GM23338 (cell line): ENCODE measurements around the gene RASGRF2. TPM values are rescaled to one million over a fixed set of nuclear protein-coding genes. Genes with fewer than 3 reads are reported as not detected.

ENCODE experiments used
- ATAC-seq: fragments of 200-7000 bp; cut with Tn5 transposase; 3 replicates; pipeline ENCODE4 v1.9.1; 2020
- DNase-seq: peaks from one replicate; pipeline ENCODE4 v3.0.0-alpha.2; 2015; ENCODE audit warnings: low spot score
- H2AFZ ChIP-seq: fragments of 200-600 bp; sonication (generic); 2 replicates; pipeline ENCODE4 v1.8.0; 2016; ENCODE audit warnings: antibody characterized with exemption, mild to moderate bottlenecking, moderate library complexity
- H3F3A ChIP-seq: fragments of 200-600 bp; sonication (generic); replicated peaks from 2 replicates; pipeline ENCODE4 v1.8.0; 2017; ENCODE audit warnings: antibody characterized with exemption, mixed run types, low read depth
- H3K27ac ChIP-seq: fragments of 200-600 bp; sonication (generic); 2 replicates; pipeline ENCODE4 v1.6.1; 2016; ENCODE audit warnings: low read depth
- H3K27me3 ChIP-seq: fragments of 200-600 bp; sonication (generic); 2 replicates; pipeline ENCODE4 v1.8.0; 2016; ENCODE audit warnings: mild to moderate bottlenecking, mixed run types, moderate library complexity; ENCODE audit not compliant: insufficient read depth
- H3K36me3 ChIP-seq: fragments of 200-600 bp; sonication (generic); 2 replicates; pipeline ENCODE4 v1.8.0; 2016; ENCODE audit warnings: mild to moderate bottlenecking; ENCODE audit not compliant: insufficient read depth
- H3K4me1 ChIP-seq: fragments of 200-600 bp; sonication (generic); 2 replicates; pipeline ENCODE4 v1.8.0; 2016; ENCODE audit warnings: mild to moderate bottlenecking, moderate library complexity; ENCODE audit not compliant: insufficient read depth
- H3K4me2 ChIP-seq: fragments of 200-600 bp; sonication (generic); 2 replicates; pipeline ENCODE4 v1.7.1; 2017; ENCODE audit warnings: mixed run types
- H3K4me3 ChIP-seq: fragments of 200-600 bp; sonication (generic); 2 replicates; pipeline ENCODE4 v1.6.1; 2016; ENCODE audit warnings: mixed run types
- H3K79me2 ChIP-seq: fragments of 200-600 bp; sonication (generic); replicated peaks from 2 replicates; pipeline ENCODE4 v1.8.0; 2017; ENCODE audit warnings: mild to moderate bottlenecking; ENCODE audit not compliant: insufficient read depth
- H3K9me2 ChIP-seq: fragments of 200-600 bp; sonication (generic); 2 replicates; pipeline ENCODE4 v1.8.0; 2017; ENCODE audit not compliant: insufficient read depth
- H4K20me1 ChIP-seq: fragments of 200-600 bp; sonication (generic); replicated peaks from 2 replicates; pipeline ENCODE4 v1.8.0; 2017; ENCODE audit warnings: mild to moderate bottlenecking; ENCODE audit not compliant: insufficient read depth
- H3K27ac Mint-ChIP-seq: 2 replicates; pipeline ENCODE4 v1.8.0; 2020; ENCODE audit warnings: inconsistent platforms, mild to moderate bottlenecking, moderate library complexity, mixed read lengths
- H3K27me3 Mint-ChIP-seq: 3 replicates; pipeline ENCODE4 v1.8.0; 2022; ENCODE audit warnings: low read depth, mild to moderate bottlenecking, moderate library complexity, mixed read lengths, inconsistent platforms; ENCODE audit not compliant: insufficient read depth, poor library complexity
- H3K36me3 Mint-ChIP-seq: 3 replicates; pipeline ENCODE4 v1.8.0; 2021; ENCODE audit warnings: low read depth, mild to moderate bottlenecking, inconsistent platforms, moderate library complexity, mixed read lengths
- H3K4me1 Mint-ChIP-seq: 3 replicates; pipeline ENCODE4 v1.8.0; 2020; ENCODE audit warnings: mild to moderate bottlenecking, inconsistent platforms, mixed read lengths
- H3K4me3 Mint-ChIP-seq: 3 replicates; pipeline ENCODE4 v1.8.0; 2021; ENCODE audit warnings: moderate library complexity, mild to moderate bottlenecking, inconsistent platforms, mixed read lengths
- H3K9me3 Mint-ChIP-seq: 3 replicates; pipeline ENCODE4 v1.8.0; 2020; ENCODE audit warnings: moderate library complexity, mild to moderate bottlenecking, inconsistent platforms, mixed read lengths
- CREB1 ChIP-seq: fragments of 250-450 bp; sonication (Bioruptor Pico); IDR thresholded peaks from 2 replicates; pipeline ENCODE4 v1.5.0; 2020; ENCODE audit warnings: low read depth, mild to moderate bottlenecking, moderate library complexity
- EZH2 ChIP-seq: fragments of 200-600 bp; sonication (generic); IDR thresholded peaks from one replicate; pipeline ENCODE4 v1.8.0; 2017; ENCODE audit warnings: antibody characterized with exemption, mild to moderate bottlenecking, low read depth; ENCODE audit not compliant: unreplicated experiment
- EZH2phosphoT487 ChIP-seq: fragments of 200-600 bp; sonication (generic); IDR thresholded peaks from one replicate; pipeline ENCODE4 v1.8.1; 2018; ENCODE audit warnings: antibody characterized with exemption; ENCODE audit not compliant: unreplicated experiment
- JUNB ChIP-seq: IDR thresholded peaks from one replicate; pipeline ENCODE4 v1.6.1; 2016; ENCODE audit warnings: antibody characterized with exemption; ENCODE audit not compliant: unreplicated experiment
- NANOG ChIP-seq: IDR thresholded peaks from 2 replicates; pipeline ENCODE4 v1.6.1; 2016; ENCODE audit warnings: antibody characterized with exemption, borderline replicate concordance
- POLR2AphosphoS5 ChIP-seq: IDR thresholded peaks from 2 replicates; pipeline ENCODE4 v1.6.1; 2016; ENCODE audit warnings: antibody characterized with exemption, low read depth
- STAT1 ChIP-seq: IDR thresholded peaks from one replicate; pipeline ENCODE4 v1.6.1; 2016; ENCODE audit warnings: antibody characterized with exemption; ENCODE audit not compliant: unreplicated experiment
- ZNF114 ChIP-seq: fragments of 250-450 bp; sonication (Bioruptor Pico); IDR thresholded peaks from 2 replicates; pipeline ENCODE4 v1.5.0; 2020; ENCODE audit warnings: mild to moderate bottlenecking, moderate library complexity
- polyA plus RNA-seq: library from polyadenylated mRNA; unstranded; fragments of >200 nt; fragmentation: Nextera tagmentation; extraction: Ambion mirVana; gene quantifications from 2 replicates; pipeline ENCODE4 v1.2.1, GENCODE V29; 2016
- total RNA-seq: library from RNA; depleted of rRNA; stranded (reverse); fragments of >200 nt; shearing (Covaris generic); gene quantifications from 2 replicates; pipeline ENCODE4 v1.2.3, GENCODE V29; 2014
- TF ChIP-seq, protein P1 (sequence below): fragments of 250-450 bp; sonication (Bioruptor Pico); IDR thresholded peaks from 2 replicates; pipeline ENCODE4 v1.5.0; 2020; ENCODE audit warnings: mild to moderate bottlenecking, moderate library complexity
- TF ChIP-seq, protein P2 (sequence below), 2 experiments: fragments of 200-600 bp in 1 of 2; sonication (generic) in 1 of 2; conservative IDR thresholded peaks; 2 replicates each; pipeline versions ENCODE4 v1.5.1 to v1.6.1; 2016 to 2017; ENCODE audit warnings: antibody characterized with exemption in 2 of 2, low read depth in 2 of 2, mild to moderate bottlenecking in 2 of 2, moderate library complexity in 1 of 2
- TF ChIP-seq, protein P3 (sequence below): IDR thresholded peaks from 2 replicates; pipeline ENCODE4 v1.6.1; 2016; ENCODE audit warnings: antibody characterized with exemption
- TF ChIP-seq, protein P4 (sequence below): IDR thresholded peaks from one replicate; pipeline ENCODE4 v1.6.1; 2018; ENCODE audit warnings: antibody characterized with exemption; ENCODE audit not compliant: unreplicated experiment

RASGRF2 gene
- total and polyA plus RNA-seq, 2 experiments from 2014 or later = 5.0 to 19.2 TPM

DNA sequence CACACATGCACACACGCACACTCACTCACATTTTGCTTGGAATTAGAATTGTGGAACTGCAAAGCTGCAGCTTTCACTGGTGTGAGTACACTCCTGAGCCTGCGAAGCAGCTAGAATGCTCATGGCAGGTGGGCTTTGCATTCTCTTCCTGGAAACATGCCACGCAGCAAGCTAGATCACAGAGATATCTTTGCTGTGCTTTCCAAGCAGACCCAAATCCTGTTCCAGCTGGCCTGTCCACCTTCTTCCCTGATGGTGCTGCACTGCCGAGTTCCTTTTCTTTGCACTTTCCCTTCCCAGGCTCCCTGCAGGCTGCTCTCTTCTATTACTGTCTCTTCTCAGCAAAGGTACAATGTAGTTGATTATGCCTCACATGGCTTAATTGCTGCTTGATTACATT lies 180.3 kb downstream of the RASGRF2 start:
- no peak overlapping the region for H3K27ac ChIP-seq

More for the DNA sequence above, 180.3 kb downstream of the RASGRF2 start:
- H3K27me3 Mint-ChIP-seq = peaks cover 3% of the 10 kb centered on the region
- DNase-seq (no peak), ATAC-seq (no peak)
- Histone ChIP-seq H2AFZ (no peak overlapping the region), H3K9me2 (no peaks in the 10 kb centered on the region), H4K20me1 (no peaks in the 10 kb centered on the region), H3F3A (no peaks in the 10 kb centered on the region), H3K4me1 (no peaks in the 10 kb centered on the region), H3K79me2 (no peaks in the 10 kb centered on the region), H3K27me3 (no peaks in the 10 kb centered on the region), H3K36me3 (no peaks in the 10 kb centered on the region), H3K4me3 (no peak overlapping the region), H3K4me2 (no peak overlapping the region)
- no peak overlapping the region for H3K4me3 Mint-ChIP-seq
- H3K36me3 Mint-ChIP-seq = no peaks in the 10 kb centered on the region
- H3K27ac Mint-ChIP-seq = no peak overlapping the region
- TF ChIP-seq JUNB = no peak
- TF ChIP-seq EZH2 = no peak
- TF ChIP-seq CREB1 (CRISPR knock-in tag) = no peak
- no peak for TF ChIP-seq POLR2AphosphoS5
- TF ChIP-seq STAT1 = no peak
- TF ChIP-seq, protein P1, sequence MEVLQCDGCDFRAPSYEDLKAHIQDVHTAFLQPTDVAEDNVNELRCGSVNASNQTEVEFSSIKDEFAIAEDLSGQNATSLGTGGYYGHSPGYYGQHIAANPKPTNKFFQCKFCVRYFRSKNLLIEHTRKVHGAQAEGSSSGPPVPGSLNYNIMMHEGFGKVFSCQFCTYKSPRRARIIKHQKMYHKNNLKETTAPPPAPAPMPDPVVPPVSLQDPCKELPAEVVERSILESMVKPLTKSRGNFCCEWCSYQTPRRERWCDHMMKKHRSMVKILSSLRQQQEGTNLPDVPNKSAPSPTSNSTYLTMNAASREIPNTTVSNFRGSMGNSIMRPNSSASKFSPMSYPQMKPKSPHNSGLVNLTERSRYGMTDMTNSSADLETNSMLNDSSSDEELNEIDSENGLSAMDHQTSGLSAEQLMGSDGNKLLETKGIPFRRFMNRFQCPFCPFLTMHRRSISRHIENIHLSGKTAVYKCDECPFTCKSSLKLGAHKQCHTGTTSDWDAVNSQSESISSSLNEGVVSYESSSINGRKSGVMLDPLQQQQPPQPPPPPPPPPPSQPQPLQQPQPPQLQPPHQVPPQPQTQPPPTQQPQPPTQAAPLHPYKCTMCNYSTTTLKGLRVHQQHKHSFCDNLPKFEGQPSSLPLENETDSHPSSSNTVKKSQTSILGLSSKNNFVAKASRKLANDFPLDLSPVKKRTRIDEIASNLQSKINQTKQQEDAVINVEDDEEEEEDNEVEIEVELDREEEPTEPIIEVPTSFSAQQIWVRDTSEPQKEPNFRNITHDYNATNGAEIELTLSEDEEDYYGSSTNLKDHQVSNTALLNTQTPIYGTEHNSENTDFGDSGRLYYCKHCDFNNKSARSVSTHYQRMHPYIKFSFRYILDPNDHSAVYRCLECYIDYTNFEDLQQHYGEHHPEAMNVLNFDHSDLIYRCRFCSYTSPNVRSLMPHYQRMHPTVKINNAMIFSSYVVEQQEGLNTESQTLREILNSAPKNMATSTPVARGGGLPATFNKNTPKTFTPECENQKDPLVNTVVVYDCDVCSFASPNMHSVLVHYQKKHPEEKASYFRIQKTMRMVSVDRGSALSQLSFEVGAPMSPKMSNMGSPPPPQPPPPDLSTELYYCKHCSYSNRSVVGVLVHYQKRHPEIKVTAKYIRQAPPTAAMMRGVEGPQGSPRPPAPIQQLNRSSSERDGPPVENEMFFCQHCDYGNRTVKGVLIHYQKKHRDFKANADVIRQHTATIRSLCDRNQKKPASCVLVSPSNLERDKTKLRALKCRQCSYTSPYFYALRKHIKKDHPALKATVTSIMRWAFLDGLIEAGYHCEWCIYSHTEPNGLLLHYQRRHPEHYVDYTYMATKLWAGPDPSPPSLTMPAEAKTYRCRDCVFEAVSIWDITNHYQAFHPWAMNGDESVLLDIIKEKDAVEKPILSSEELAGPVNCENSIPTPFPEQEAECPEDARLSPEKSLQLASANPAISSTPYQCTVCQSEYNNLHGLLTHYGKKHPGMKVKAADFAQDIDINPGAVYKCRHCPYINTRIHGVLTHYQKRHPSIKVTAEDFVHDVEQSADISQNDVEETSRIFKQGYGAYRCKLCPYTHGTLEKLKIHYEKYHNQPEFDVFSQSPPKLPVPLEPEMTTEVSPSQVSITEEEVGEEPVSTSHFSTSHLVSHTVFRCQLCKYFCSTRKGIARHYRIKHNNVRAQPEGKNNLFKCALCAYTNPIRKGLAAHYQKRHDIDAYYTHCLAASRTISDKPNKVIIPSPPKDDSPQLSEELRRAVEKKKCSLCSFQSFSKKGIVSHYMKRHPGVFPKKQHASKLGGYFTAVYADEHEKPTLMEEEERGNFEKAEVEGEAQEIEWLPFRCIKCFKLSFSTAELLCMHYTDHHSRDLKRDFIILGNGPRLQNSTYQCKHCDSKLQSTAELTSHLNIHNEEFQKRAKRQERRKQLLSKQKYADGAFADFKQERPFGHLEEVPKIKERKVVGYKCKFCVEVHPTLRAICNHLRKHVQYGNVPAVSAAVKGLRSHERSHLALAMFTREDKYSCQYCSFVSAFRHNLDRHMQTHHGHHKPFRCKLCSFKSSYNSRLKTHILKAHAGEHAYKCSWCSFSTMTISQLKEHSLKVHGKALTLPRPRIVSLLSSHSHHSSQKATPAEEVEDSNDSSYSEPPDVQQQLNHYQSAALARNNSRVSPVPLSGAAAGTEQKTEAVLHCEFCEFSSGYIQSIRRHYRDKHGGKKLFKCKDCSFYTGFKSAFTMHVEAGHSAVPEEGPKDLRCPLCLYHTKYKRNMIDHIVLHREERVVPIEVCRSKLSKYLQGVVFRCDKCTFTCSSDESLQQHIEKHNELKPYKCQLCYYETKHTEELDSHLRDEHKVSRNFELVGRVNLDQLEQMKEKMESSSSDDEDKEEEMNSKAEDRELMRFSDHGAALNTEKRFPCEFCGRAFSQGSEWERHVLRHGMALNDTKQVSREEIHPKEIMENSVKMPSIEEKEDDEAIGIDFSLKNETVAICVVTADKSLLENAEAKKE (CRISPR knock-in tag) = no peak
- TF ChIP-seq, protein P2, sequence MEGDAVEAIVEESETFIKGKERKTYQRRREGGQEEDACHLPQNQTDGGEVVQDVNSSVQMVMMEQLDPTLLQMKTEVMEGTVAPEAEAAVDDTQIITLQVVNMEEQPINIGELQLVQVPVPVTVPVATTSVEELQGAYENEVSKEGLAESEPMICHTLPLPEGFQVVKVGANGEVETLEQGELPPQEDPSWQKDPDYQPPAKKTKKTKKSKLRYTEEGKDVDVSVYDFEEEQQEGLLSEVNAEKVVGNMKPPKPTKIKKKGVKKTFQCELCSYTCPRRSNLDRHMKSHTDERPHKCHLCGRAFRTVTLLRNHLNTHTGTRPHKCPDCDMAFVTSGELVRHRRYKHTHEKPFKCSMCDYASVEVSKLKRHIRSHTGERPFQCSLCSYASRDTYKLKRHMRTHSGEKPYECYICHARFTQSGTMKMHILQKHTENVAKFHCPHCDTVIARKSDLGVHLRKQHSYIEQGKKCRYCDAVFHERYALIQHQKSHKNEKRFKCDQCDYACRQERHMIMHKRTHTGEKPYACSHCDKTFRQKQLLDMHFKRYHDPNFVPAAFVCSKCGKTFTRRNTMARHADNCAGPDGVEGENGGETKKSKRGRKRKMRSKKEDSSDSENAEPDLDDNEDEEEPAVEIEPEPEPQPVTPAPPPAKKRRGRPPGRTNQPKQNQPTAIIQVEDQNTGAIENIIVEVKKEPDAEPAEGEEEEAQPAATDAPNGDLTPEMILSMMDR (conservative IDR thresholded peaks at IDR 0.05; ENCODE audit: low read depth in 2 of 2) = no peak
- TF ChIP-seq, protein P3, sequence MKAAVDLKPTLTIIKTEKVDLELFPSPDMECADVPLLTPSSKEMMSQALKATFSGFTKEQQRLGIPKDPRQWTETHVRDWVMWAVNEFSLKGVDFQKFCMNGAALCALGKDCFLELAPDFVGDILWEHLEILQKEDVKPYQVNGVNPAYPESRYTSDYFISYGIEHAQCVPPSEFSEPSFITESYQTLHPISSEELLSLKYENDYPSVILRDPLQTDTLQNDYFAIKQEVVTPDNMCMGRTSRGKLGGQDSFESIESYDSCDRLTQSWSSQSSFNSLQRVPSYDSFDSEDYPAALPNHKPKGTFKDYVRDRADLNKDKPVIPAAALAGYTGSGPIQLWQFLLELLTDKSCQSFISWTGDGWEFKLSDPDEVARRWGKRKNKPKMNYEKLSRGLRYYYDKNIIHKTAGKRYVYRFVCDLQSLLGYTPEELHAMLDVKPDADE = no peak
- TF ChIP-seq NANOG = no peak
- TF ChIP-seq, protein P4, sequence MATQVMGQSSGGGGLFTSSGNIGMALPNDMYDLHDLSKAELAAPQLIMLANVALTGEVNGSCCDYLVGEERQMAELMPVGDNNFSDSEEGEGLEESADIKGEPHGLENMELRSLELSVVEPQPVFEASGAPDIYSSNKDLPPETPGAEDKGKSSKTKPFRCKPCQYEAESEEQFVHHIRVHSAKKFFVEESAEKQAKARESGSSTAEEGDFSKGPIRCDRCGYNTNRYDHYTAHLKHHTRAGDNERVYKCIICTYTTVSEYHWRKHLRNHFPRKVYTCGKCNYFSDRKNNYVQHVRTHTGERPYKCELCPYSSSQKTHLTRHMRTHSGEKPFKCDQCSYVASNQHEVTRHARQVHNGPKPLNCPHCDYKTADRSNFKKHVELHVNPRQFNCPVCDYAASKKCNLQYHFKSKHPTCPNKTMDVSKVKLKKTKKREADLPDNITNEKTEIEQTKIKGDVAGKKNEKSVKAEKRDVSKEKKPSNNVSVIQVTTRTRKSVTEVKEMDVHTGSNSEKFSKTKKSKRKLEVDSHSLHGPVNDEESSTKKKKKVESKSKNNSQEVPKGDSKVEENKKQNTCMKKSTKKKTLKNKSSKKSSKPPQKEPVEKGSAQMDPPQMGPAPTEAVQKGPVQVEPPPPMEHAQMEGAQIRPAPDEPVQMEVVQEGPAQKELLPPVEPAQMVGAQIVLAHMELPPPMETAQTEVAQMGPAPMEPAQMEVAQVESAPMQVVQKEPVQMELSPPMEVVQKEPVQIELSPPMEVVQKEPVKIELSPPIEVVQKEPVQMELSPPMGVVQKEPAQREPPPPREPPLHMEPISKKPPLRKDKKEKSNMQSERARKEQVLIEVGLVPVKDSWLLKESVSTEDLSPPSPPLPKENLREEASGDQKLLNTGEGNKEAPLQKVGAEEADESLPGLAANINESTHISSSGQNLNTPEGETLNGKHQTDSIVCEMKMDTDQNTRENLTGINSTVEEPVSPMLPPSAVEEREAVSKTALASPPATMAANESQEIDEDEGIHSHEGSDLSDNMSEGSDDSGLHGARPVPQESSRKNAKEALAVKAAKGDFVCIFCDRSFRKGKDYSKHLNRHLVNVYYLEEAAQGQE = no peak
- no peak for TF ChIP-seq ZNF114 (CRISPR knock-in tag)
- TF ChIP-seq EZH2phosphoT487 = no peak
- H3K9me3 Mint-ChIP-seq = no peaks in the 10 kb centered on the region
- no peaks in the 10 kb centered on the region for H3K4me1 Mint-ChIP-seq
